Upper lobe of left lung (tissue), 4 donors: ENCODE data around the gene CELSR2.

Source experiments
- CTCF ChIP-seq, 6 experiments: fragments of 450-650 bp in 4 of 6; fragments of 200-600 bp in 2 of 6; sonication (generic) in 2 of 6; IDR thresholded peaks; one replicate each; pipeline ENCODE4 v1.5.1; 2016 to 2019; ENCODE audit warnings: antibody characterized with exemption in 6 of 6
- EP300 ChIP-seq, 4 donors: sonication (generic); formaldehyde crosslinking; IDR thresholded peaks; one replicate each; pipeline ENCODE4 v1.5.1; 2017; ENCODE audit warnings: antibody characterized with exemption in 4 of 4, control low read depth in 2 of 4
- POLR2A ChIP-seq, 4 donors: fragments of 450-650 bp; IDR thresholded peaks; one replicate each; pipeline ENCODE4 v1.5.1; 2016 to 2017; ENCODE audit warnings: antibody characterized with exemption in 4 of 4, mild to moderate bottlenecking in 2 of 4
- POLR2AphosphoS5 ChIP-seq, 2 donors: sonication (generic); formaldehyde crosslinking; IDR thresholded peaks; one replicate each; pipeline ENCODE4 v1.5.1; 2017; ENCODE audit warnings: antibody characterized with exemption in 2 of 2

GRCh38 chr1:109241841-109242345, 7.4 kb upstream of the CELSR2 start:
- TF ChIP-seq EP300 (IDR thresholded peaks at IDR 0.05), result no peak
- TF ChIP-seq CTCF (IDR thresholded peaks at IDR 0.05), result no peak
- TF ChIP-seq POLR2A (IDR thresholded peaks at IDR 0.05), result no peak
- no peak for TF ChIP-seq POLR2AphosphoS5 (IDR thresholded peaks at IDR 0.05)
